ENCODE measurements around the gene SLC23A2. TPM values are rescaled to one million over a fixed set of nuclear protein-coding genes. Genes with fewer than 3 reads are reported as not detected.

The SLC23A2 gene
- polyA plus RNA-seq, 3 donors = 3.3 to 28.4 (median 6.4) TPM

GRCh38 chr20:4836473-4836872 lies 164.8 kb downstream of the SLC23A2 start:
- DNase-seq = no peak
- H3K9me3 Mint-ChIP-seq = peaks cover 0 to 13% (median 7%) of the 10 kb centered on the region in 7 donors
- Histone ChIP-seq H4K20me1 (ENCODE audit: insufficient read depth, low read length) (no peaks in the 10 kb centered on the region), H3K4me1 (ENCODE audit: control insufficient read depth in 1 of 2, insufficient read depth in 2 of 2, low read length in 2 of 2) (no peaks in the 10 kb centered on the region), H3K27ac (ENCODE audit: low read depth in 1 of 2, low read length in 2 of 2) (no peak overlapping the region), H3K4me3 (replicated peaks in 1 of 3; ENCODE audit: low read depth in 2 of 3, low read length in 3 of 3) (no peak overlapping the region), H2AFZ (ENCODE audit: insufficient read depth, low read depth, low read length, poor library complexity, severe bottlenecking) (no peak overlapping the region), H3K9me3 (replicated peaks in 1 of 2; ENCODE audit: control insufficient read depth in 1 of 2, insufficient read depth in 1 of 2, low read length in 2 of 2) (peaks cover 0 to 6% of the 10 kb centered on the region in 2 donors), H3K9ac (ENCODE audit: insufficient read depth, low read length, poor library complexity, severe bottlenecking) (no peak overlapping the region), H3K36me3 (replicated peaks in 1 of 2; ENCODE audit: control insufficient read depth in 1 of 2, insufficient read depth in 2 of 2, low read length in 2 of 2) (no peaks in the 10 kb centered on the region), H3K27me3 (ENCODE audit: control insufficient read depth in 2 of 2, insufficient read depth in 2 of 2, low read length in 2 of 2) (no peaks in the 10 kb centered on the region), H3K79me2 (ENCODE audit: insufficient read depth, low read length) (no peaks in the 10 kb centered on the region), H3K4me2 (replicated peaks; ENCODE audit: extremely low read depth, low read length, poor library complexity, severe bottlenecking) (no peak overlapping the region)
- 91% methylated on average over 1 of the region's 6 CpGs for WGBS (ENCODE audit: insufficient coverage)
- intact Hi-C loops (cut with micrococcal nuclease) = no loop called here
- peak overlapping the region in 1 of 7 donors; percentile 0 for H3K27ac Mint-ChIP-seq
- H3K36me3 Mint-ChIP-seq = no peaks in the 10 kb centered on the region
- no peak for TF ChIP-seq CTCF (IDR thresholded peaks at IDR 0.05)
- H3K4me1 Mint-ChIP-seq = peaks cover 8% of the 10 kb centered on the region
- no peak overlapping the region for H3K4me3 Mint-ChIP-seq
- H3K27me3 Mint-ChIP-seq (ENCODE audit: low read depth in 3 of 3) = peaks cover 0 to 10% (median 5%) of the 10 kb centered on the region in 3 donors

GRCh38 chr20:4835244-4836177 lies 165.8 kb downstream of the SLC23A2 start:
- Histone ChIP-seq H4K20me1 (ENCODE audit: insufficient read depth, low read length) (no peaks in the 10 kb centered on the region), H3K27me3 (ENCODE audit: control insufficient read depth in 2 of 2, insufficient read depth in 2 of 2, low read length in 2 of 2) (no peaks in the 10 kb centered on the region), H3K27ac (ENCODE audit: low read depth in 1 of 2, low read length in 2 of 2) (no peak overlapping the region), H3K36me3 (replicated peaks in 1 of 2; ENCODE audit: control insufficient read depth in 1 of 2, insufficient read depth in 2 of 2, low read length in 2 of 2) (no peaks in the 10 kb centered on the region), H3K4me1 (ENCODE audit: control insufficient read depth in 1 of 2, insufficient read depth in 2 of 2, low read length in 2 of 2) (peaks cover 1 to 2% of the 10 kb centered on the region in 2 donors), H3K4me3 (replicated peaks in 1 of 3; ENCODE audit: low read depth in 2 of 3, low read length in 3 of 3) (no peak overlapping the region), H3K4me2 (replicated peaks; ENCODE audit: extremely low read depth, low read length, poor library complexity, severe bottlenecking) (no peak overlapping the region), H3K79me2 (ENCODE audit: insufficient read depth, low read length) (no peaks in the 10 kb centered on the region), H3K9ac (ENCODE audit: insufficient read depth, low read length, poor library complexity, severe bottlenecking) (no peak overlapping the region), H2AFZ (ENCODE audit: insufficient read depth, low read depth, low read length, poor library complexity, severe bottlenecking) (no peak overlapping the region), H3K9me3 (replicated peaks in 1 of 2; ENCODE audit: control insufficient read depth in 1 of 2, insufficient read depth in 1 of 2, low read length in 2 of 2) (peaks cover 0 to 6% of the 10 kb centered on the region in 2 donors)
- peaks cover 0 to 10% (median 5%) of the 10 kb centered on the region in 3 donors for H3K27me3 Mint-ChIP-seq (ENCODE audit: low read depth in 3 of 3)
- peak overlapping the region in 2 of 7 donors; percentile 0 to 60 for H3K27ac Mint-ChIP-seq
- no peak for TF ChIP-seq CTCF (IDR thresholded peaks at IDR 0.05)
- H3K4me3 Mint-ChIP-seq = no peak overlapping the region
- 88% methylated on average over 12 of the region's 16 CpGs for WGBS (ENCODE audit: insufficient coverage)
- DNase-seq = no peak
- H3K36me3 Mint-ChIP-seq = no peaks in the 10 kb centered on the region
- intact Hi-C loops (cut with micrococcal nuclease) = no loop called here
- peaks cover 9% of the 10 kb centered on the region for H3K4me1 Mint-ChIP-seq
- H3K9me3 Mint-ChIP-seq = peaks cover 0 to 12% (median 7%) of the 10 kb centered on the region in 7 donors
